GM12878 (cell line): ENCODE results near the gene HOOK2. TPM values are rescaled to one million over a fixed set of nuclear protein-coding genes. Genes with fewer than 3 reads are reported as not detected.

Experiments
- BACH1 ChIP-seq: fragments of 450-650 bp; IDR thresholded peaks from 2 replicates; pipeline ENCODE4 v1.6.1; 2017; ENCODE audit warnings: mild to moderate bottlenecking, borderline replicate concordance
- CHD4 ChIP-seq: fragments of 200-600 bp; sonication (generic); IDR thresholded peaks from 2 replicates; pipeline ENCODE4 v1.6.1; 2016; ENCODE audit warnings: mild to moderate bottlenecking
- DPF2 ChIP-seq: fragments of 450-650 bp; IDR thresholded peaks from 2 replicates; pipeline ENCODE4 v1.6.1; 2017; ENCODE audit warnings: mild to moderate bottlenecking
- EP300 ChIP-seq, 2 experiments: fragments of 150-350 bp in 1 of 2; IDR thresholded peaks; 2 replicates each; pipeline ENCODE4 v1.6.1; 2011 to 2012; ENCODE audit warnings: low read depth in 2 of 2, low read length in 2 of 2, borderline replicate concordance in 1 of 2, improper control_type of control experiment in 1 of 2, inconsistent platforms in 1 of 2; ENCODE audit not compliant: control insufficient read depth in 1 of 2
- ESRRA ChIP-seq: IDR thresholded peaks from 2 replicates; pipeline ENCODE4 v1.6.1; 2012; ENCODE audit warnings: mild to moderate bottlenecking, low read length, improper control_type of control experiment
- FOXM1 ChIP-seq: IDR thresholded peaks from 2 replicates; pipeline ENCODE4 v1.6.1; 2012; ENCODE audit warnings: low read depth, mild to moderate bottlenecking, inconsistent platforms, low read length, moderate library complexity
- HDAC2 ChIP-seq: fragments of 200-600 bp; sonication (generic); IDR thresholded peaks from 2 replicates; pipeline ENCODE4 v1.6.1; 2017
- NR2F1 ChIP-seq: fragments of 450-650 bp; conservative IDR thresholded peaks from 2 replicates; pipeline ENCODE4 v1.6.1; 2017; ENCODE audit warnings: mild to moderate bottlenecking
- RB1 ChIP-seq: fragments of 450-650 bp; formaldehyde crosslinking; IDR thresholded peaks from 2 replicates; pipeline ENCODE4 v1.6.1; 2017; ENCODE audit warnings: mild to moderate bottlenecking, borderline replicate concordance
- RFX5 ChIP-seq: IDR thresholded peaks from 2 replicates; pipeline ENCODE4 v1.6.1; 2011; ENCODE audit warnings: low read depth, low read length, improper control_type of control experiment
- SUPT20H ChIP-seq: IDR thresholded peaks from 2 replicates; pipeline ENCODE4 v1.6.1; 2011; ENCODE audit warnings: low read depth, mild to moderate bottlenecking, low read length, moderate library complexity, borderline replicate concordance; ENCODE audit not compliant: control insufficient read depth
- ZNF207 ChIP-seq: fragments of 450-650 bp; IDR thresholded peaks from 2 replicates; pipeline ENCODE4 v1.6.1; 2014; ENCODE audit warnings: antibody characterized with exemption, mild to moderate bottlenecking, borderline replicate concordance
- polyA plus RNA-seq, 11 experiments: library from polyadenylated mRNA; depleted of rRNA in 4 of 11; unstranded in 6 of 11; stranded (reverse) in 5 of 11; fragments of >200 nt; fragmentation: Nextera tagmentation in 4 of 11; fragmentation: Illumina TruSeq in 1 of 11; extraction: Ambion mirVana in 4 of 11; extraction: Trizol in 1 of 11; gene quantifications; 1 replicate in 1 of 11; 2 replicates in 10 of 11; pipeline versions ENCODE4 v1.2.1 to v1.2.3, GENCODE V29; 2011 to 2016; ENCODE audit warnings: inconsistent platforms in 2 of 11, missing spikeins in 2 of 11, low read depth in 1 of 11
- total RNA-seq, 4 experiments: library from RNA; depleted of rRNA in 3 of 4; stranded (reverse); fragments of >200 nt in 3 of 4; fragmentation: Illumina TruSeq in 1 of 4; extraction: Trizol in 1 of 4; gene quantifications; 2 replicates each; pipeline versions ENCODE4 v1.2.1 to v1.2.3, GENCODE V29; 2013 to 2021
- TF ChIP-seq, protein P1 (sequence below): IDR thresholded peaks from 2 replicates; pipeline ENCODE4 v1.6.1; 2011; ENCODE audit warnings: mild to moderate bottlenecking, low read depth, low read length, moderate library complexity; ENCODE audit not compliant: insufficient replicate concordance
- TF ChIP-seq, protein P2 (sequence below): IDR thresholded peaks from 2 replicates; pipeline ENCODE4 v1.6.1; 2012; ENCODE audit warnings: low read depth, low read length, improper control_type of control experiment
- TF ChIP-seq, protein P3 (sequence below): IDR thresholded peaks from 2 replicates; pipeline ENCODE4 v1.6.1; 2011; ENCODE audit warnings: borderline replicate concordance, low read depth, mild to moderate bottlenecking, moderate library complexity, mixed read lengths, low read length; ENCODE audit not compliant: insufficient read depth; ENCODE audit errors: extremely low read length
- TF ChIP-seq, protein P4 (sequence below): fragments of 450-650 bp; IDR thresholded peaks from 2 replicates; pipeline ENCODE4 v1.6.1; 2016; ENCODE audit warnings: mild to moderate bottlenecking
- TF ChIP-seq, protein P5 (sequence below): fragments of 450-650 bp; formaldehyde crosslinking; IDR thresholded peaks from 2 replicates; pipeline ENCODE4 v1.4.0; 2020; ENCODE audit warnings: mild to moderate bottlenecking, moderate library complexity

The HOOK2 gene
- total and polyA plus RNA-seq, 10 of the 15 experiments (the other 5 are each of a cell fraction or from before 2014, with no cell fraction given), result 1.5 to 9.6 (median 6.2) TPM

- TF ChIP-seq, protein P1, sequence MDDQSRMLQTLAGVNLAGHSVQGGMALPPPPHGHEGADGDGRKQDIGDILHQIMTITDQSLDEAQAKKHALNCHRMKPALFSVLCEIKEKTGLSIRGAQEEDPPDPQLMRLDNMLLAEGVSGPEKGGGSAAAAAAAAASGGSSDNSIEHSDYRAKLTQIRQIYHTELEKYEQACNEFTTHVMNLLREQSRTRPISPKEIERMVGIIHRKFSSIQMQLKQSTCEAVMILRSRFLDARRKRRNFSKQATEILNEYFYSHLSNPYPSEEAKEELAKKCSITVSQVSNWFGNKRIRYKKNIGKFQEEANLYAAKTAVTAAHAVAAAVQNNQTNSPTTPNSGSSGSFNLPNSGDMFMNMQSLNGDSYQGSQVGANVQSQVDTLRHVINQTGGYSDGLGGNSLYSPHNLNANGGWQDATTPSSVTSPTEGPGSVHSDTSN, result peak; percentile 24
- TF ChIP-seq BACH1 (peak; percentile 99), SUPT20H (no peak), HDAC2 (0 out of 2 replicates have a peak, but pooled peaks have one; percentile 46), NR2F1 (peak; percentile 91), FOXM1 (no peak), ZNF207 (peak; percentile 73; the same call in 1 of the 2 replicates), RFX5 (peak; percentile 93), CHD4 (no peak), RB1 (peak; percentile 71; the same call in 1 of the 2 replicates), ESRRA (peak; percentile 86), EP300 (IDR thresholded peaks at IDR 0.05; ENCODE audit: borderline replicate concordance in 1 of 2, control insufficient read depth in 1 of 2, low read depth in 2 of 2, low read length in 2 of 2) (peak; percentile 29 to 57; a peak in 3 of 4 replicates), DPF2 (peak; percentile 98)
- TF ChIP-seq, protein P2, sequence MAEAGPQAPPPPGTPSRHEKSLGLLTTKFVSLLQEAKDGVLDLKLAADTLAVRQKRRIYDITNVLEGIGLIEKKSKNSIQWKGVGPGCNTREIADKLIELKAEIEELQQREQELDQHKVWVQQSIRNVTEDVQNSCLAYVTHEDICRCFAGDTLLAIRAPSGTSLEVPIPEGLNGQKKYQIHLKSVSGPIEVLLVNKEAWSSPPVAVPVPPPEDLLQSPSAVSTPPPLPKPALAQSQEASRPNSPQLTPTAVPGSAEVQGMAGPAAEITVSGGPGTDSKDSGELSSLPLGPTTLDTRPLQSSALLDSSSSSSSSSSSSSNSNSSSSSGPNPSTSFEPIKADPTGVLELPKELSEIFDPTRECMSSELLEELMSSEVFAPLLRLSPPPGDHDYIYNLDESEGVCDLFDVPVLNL, result peak; percentile 53; the same call in 1 of the 2 replicates
- TF ChIP-seq, protein P3, sequence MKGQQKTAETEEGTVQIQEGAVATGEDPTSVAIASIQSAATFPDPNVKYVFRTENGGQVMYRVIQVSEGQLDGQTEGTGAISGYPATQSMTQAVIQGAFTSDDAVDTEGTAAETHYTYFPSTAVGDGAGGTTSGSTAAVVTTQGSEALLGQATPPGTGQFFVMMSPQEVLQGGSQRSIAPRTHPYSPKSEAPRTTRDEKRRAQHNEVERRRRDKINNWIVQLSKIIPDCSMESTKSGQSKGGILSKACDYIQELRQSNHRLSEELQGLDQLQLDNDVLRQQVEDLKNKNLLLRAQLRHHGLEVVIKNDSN, result peak; percentile 62
- TF ChIP-seq, protein P4, sequence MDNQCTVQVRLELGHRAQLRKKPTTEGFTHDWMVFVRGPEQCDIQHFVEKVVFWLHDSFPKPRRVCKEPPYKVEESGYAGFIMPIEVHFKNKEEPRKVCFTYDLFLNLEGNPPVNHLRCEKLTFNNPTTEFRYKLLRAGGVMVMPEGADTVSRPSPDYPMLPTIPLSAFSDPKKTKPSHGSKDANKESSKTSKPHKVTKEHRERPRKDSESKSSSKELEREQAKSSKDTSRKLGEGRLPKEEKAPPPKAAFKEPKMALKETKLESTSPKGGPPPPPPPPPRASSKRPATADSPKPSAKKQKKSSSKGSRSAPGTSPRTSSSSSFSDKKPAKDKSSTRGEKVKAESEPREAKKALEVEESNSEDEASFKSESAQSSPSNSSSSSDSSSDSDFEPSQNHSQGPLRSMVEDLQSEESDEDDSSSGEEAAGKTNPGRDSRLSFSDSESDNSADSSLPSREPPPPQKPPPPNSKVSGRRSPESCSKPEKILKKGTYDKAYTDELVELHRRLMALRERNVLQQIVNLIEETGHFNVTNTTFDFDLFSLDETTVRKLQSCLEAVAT, result peak; percentile 12
- TF ChIP-seq, protein P5, sequence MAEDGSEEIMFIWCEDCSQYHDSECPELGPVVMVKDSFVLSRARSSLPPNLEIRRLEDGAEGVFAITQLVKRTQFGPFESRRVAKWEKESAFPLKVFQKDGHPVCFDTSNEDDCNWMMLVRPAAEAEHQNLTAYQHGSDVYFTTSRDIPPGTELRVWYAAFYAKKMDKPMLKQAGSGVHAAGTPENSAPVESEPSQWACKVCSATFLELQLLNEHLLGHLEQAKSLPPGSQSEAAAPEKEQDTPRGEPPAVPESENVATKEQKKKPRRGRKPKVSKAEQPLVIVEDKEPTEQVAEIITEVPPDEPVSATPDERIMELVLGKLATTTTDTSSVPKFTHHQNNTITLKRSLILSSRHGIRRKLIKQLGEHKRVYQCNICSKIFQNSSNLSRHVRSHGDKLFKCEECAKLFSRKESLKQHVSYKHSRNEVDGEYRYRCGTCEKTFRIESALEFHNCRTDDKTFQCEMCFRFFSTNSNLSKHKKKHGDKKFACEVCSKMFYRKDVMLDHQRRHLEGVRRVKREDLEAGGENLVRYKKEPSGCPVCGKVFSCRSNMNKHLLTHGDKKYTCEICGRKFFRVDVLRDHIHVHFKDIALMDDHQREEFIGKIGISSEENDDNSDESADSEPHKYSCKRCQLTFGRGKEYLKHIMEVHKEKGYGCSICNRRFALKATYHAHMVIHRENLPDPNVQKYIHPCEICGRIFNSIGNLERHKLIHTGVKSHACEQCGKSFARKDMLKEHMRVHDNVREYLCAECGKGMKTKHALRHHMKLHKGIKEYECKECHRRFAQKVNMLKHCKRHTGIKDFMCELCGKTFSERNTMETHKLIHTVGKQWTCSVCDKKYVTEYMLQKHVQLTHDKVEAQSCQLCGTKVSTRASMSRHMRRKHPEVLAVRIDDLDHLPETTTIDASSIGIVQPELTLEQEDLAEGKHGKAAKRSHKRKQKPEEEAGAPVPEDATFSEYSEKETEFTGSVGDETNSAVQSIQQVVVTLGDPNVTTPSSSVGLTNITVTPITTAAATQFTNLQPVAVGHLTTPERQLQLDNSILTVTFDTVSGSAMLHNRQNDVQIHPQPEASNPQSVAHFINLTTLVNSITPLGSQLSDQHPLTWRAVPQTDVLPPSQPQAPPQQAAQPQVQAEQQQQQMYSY (CRISPR knock-in tag), result peak; percentile 70; the same call in 1 of the 2 replicates
These were observed 18.2 kb upstream of the HOOK2 start (continued) for GRCh38 chr19:12793290-12794195.
